SIG-M5 treated with dmso at 0.1 percent for 504 hours (cell line): ENCODE data around the gene TTC9B.

ENCODE experiments used
- DNase-seq: peaks from one replicate; lab custom pipeline; 2025; ENCODE audit not compliant: unreplicated experiment; lab: John Stamatoyannopoulos, UW

Gene TTC9B

GRCh38 chr19:40249201-40249600, 31.0 kb upstream of the TTC9B start:
- no peak for DNase-seq

- no peak for DNase-seq
Observed at GRCh38 chr19:40247735-40248262, 29.6 kb upstream of the TTC9B start.

GRCh38 chr19:40247178-40247577, 29.0 kb upstream of the TTC9B start:
- DNase-seq: no peak

- no peak for DNase-seq
Observed at GRCh38 chr19:40246292-40247073, 28.3 kb upstream of the TTC9B start.

- no peak for DNase-seq
Observed at GRCh38 chr19:40245506-40246128, 27.4 kb upstream of the TTC9B start.

- no peak for DNase-seq
Observed at GRCh38 chr19:40244579-40245317, 26.6 kb upstream of the TTC9B start.

GRCh38 chr19:40243181-40243580, 25.0 kb upstream of the TTC9B start:
- no peak for DNase-seq

GRCh38 chr19:40242480-40242879, 24.3 kb upstream of the TTC9B start:
- DNase-seq: no peak

- DNase-seq: no peak
Observed at GRCh38 chr19:40241809-40242384, 23.7 kb upstream of the TTC9B start.

- DNase-seq: no peak
Observed at GRCh38 chr19:40241125-40241808, 23.1 kb upstream of the TTC9B start.

GRCh38 chr19:40240332-40240731, 22.1 kb upstream of the TTC9B start:
- no peak for DNase-seq

- DNase-seq: no peak
Observed at GRCh38 chr19:40239415-40240226, 21.4 kb upstream of the TTC9B start.

- DNase-seq: no peak
Observed at GRCh38 chr19:40238775-40239174, 20.6 kb upstream of the TTC9B start.

GRCh38 chr19:40237791-40238190, 19.6 kb upstream of the TTC9B start:
- DNase-seq: no peak

- DNase-seq: no peak
Observed at GRCh38 chr19:40236366-40236765, 18.2 kb upstream of the TTC9B start.

GRCh38 chr19:40236026-40236355, 17.8 kb upstream of the TTC9B start:
- DNase-seq: no peak

GRCh38 chr19:40235238-40236025, 17.2 kb upstream of the TTC9B start:
- no peak for DNase-seq

- no peak for DNase-seq
Observed at GRCh38 chr19:40234429-40235237, 16.4 kb upstream of the TTC9B start.
